ENCODE measurements around the gene DCP1B.

DCP1B gene

DNA sequence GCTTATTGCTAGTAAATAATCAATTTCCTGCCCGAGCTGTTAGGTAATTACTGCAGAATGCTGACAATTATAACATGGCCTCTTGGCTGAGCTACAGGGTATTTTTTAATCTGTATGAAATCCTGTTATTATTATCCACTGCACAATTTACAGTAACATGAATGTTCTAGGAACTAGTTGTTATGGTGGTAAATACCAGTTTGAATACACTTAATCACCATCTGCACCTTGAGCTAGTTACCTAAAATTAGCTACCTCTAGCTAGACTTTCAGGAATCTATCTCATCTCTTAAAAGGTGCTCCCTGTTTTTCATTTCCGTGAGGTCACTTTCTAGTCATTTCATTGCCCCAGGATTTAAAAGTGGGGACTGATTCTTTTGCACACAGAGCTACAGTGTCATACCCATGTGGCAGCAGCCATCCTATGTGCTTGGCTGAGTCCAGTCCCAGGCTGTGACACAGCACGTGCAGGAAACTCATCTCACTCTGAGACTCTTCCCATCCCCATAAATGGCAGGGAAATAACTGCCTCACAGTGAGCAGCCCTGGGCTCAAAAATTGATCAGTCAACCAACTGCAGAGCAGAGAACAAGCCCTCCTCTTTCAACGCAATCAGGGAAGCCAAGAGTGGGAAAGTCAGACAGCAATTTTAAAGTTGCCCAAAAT lies 37.6 kb downstream of the DCP1B start:
- H3K27ac ChIP-seq (ENCODE audit: low read length): no peak overlapping the region
- no peak overlapping the region for H3K4me2 ChIP-seq (ENCODE audit: low read length)
- TF ChIP-seq, protein P1, sequence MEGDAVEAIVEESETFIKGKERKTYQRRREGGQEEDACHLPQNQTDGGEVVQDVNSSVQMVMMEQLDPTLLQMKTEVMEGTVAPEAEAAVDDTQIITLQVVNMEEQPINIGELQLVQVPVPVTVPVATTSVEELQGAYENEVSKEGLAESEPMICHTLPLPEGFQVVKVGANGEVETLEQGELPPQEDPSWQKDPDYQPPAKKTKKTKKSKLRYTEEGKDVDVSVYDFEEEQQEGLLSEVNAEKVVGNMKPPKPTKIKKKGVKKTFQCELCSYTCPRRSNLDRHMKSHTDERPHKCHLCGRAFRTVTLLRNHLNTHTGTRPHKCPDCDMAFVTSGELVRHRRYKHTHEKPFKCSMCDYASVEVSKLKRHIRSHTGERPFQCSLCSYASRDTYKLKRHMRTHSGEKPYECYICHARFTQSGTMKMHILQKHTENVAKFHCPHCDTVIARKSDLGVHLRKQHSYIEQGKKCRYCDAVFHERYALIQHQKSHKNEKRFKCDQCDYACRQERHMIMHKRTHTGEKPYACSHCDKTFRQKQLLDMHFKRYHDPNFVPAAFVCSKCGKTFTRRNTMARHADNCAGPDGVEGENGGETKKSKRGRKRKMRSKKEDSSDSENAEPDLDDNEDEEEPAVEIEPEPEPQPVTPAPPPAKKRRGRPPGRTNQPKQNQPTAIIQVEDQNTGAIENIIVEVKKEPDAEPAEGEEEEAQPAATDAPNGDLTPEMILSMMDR (IDR thresholded peaks at IDR 0.05; ENCODE audit: low read depth, low read length): no peak
- no peak for TF ChIP-seq EZH2phosphoT487 (IDR thresholded peaks at IDR 0.05; ENCODE audit: low read depth)
- no peak overlapping the region for H3K9ac ChIP-seq (ENCODE audit: low read length)
- H3K9me3 ChIP-seq (ENCODE audit: insufficient read depth, low read length): no peaks in the 10 kb centered on the region
- H2AFZ ChIP-seq (ENCODE audit: low read depth, low read length): no peak overlapping the region
- peaks cover 4% of the 10 kb centered on the region for H3K36me3 ChIP-seq (replicated peaks; ENCODE audit: low read depth, low read length)
- no peak overlapping the region for H3K4me3 ChIP-seq (ENCODE audit: low read length)
- no peaks in the 10 kb centered on the region for H3K79me2 ChIP-seq (ENCODE audit: low read length)
- no peaks in the 10 kb centered on the region for H4K20me1 ChIP-seq (ENCODE audit: insufficient read depth, low read length)
- H3K4me1 ChIP-seq (ENCODE audit: low read length): no peaks in the 10 kb centered on the region
- no peaks in the 10 kb centered on the region for H3K27me3 ChIP-seq (ENCODE audit: low read depth, low read length)

DNA sequence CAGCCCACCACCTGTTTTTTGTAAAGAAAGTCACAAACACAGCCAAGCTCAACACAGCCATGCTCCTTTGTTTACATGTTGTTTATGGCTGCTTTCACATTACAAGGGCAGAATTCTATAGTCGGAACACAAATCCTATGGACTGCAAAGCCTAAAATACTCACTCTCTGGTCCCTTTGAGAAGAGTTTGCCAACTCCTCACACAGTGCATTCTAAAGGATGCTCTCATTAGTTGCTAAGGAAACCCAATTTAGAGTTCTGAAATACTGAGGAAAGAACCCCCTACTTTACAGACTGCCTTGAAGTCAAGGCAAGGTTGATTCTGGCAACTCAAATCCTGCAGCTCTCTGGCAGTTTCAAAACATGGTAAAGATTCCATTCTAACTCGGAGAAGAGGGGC lies 38.3 kb downstream of the DCP1B start:
- Histone ChIP-seq H3K9me3 (ENCODE audit: insufficient read depth, low read length) (no peaks in the 10 kb centered on the region), H3K27me3 (ENCODE audit: low read depth, low read length) (no peaks in the 10 kb centered on the region), H4K20me1 (ENCODE audit: insufficient read depth, low read length) (no peaks in the 10 kb centered on the region), H2AFZ (ENCODE audit: low read depth, low read length) (no peak overlapping the region), H3K9ac (ENCODE audit: low read length) (no peak overlapping the region), H3K27ac (ENCODE audit: low read length) (no peak overlapping the region), H3K36me3 (replicated peaks; ENCODE audit: low read depth, low read length) (peaks cover 6% of the 10 kb centered on the region), H3K4me2 (ENCODE audit: low read length) (no peak overlapping the region), H3K79me2 (ENCODE audit: low read length) (no peaks in the 10 kb centered on the region), H3K4me1 (ENCODE audit: low read length) (no peaks in the 10 kb centered on the region), H3K4me3 (ENCODE audit: low read length) (no peak overlapping the region)
- TF ChIP-seq, protein P1 (IDR thresholded peaks at IDR 0.05; ENCODE audit: low read depth, low read length): no peak

DNA sequence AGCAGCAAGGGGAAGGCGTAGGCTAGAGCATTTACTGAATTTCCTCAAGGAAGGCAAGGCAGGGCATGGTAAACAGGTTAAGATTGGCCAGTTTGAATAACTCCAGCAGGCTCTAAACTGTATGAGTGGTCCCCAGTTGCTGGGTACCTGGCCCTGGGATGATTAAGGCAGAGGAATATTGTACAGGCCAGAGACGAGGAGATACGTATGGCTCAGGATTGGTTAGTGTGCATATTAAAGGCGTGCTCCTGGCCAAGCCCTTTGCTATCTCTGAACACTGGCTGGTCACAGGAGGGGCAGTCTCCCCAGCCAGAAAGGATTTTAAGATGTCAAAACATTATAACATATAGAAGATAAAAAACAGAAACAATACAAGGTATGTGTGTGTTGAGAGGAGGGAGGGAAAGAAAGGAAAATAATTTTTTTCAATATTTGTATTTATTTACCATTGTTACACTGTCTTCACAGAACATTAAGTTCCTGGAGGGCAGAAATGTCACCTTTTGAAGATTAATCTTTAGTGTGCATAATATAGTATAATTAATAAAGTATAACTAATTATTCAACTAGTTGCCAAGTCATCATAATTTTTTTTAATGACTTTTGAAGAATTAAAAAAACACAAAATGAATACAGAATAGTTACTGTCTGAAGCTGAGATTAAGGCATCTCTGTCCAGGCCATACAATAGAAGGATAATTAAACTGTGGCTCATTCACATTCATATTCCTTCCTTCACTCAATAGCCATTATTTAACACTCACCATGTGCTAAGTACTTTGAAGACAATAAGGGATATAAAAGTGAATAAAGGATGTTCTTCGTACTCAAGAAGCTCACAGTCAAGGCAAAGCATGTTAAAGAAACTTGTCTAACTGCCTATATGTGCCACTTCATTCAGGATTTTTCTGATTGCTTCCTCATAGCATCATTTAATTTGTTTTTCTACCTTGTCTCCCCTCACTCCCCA lies 41.9 kb downstream of the DCP1B start:
- Histone ChIP-seq H3K27me3 (ENCODE audit: low read depth, low read length) (no peaks in the 10 kb centered on the region), H3K9ac (ENCODE audit: low read length) (no peak overlapping the region), H3K79me2 (ENCODE audit: low read length) (no peaks in the 10 kb centered on the region), H3K4me2 (ENCODE audit: low read length) (no peak overlapping the region), H4K20me1 (ENCODE audit: insufficient read depth, low read length) (no peaks in the 10 kb centered on the region), H2AFZ (ENCODE audit: low read depth, low read length) (no peak overlapping the region), H3K36me3 (replicated peaks; ENCODE audit: low read depth, low read length) (peaks cover 7% of the 10 kb centered on the region), H3K9me3 (ENCODE audit: insufficient read depth, low read length) (no peaks in the 10 kb centered on the region), H3K27ac (ENCODE audit: low read length) (no peak overlapping the region), H3K4me1 (ENCODE audit: low read length) (no peaks in the 10 kb centered on the region), H3K4me3 (ENCODE audit: low read length) (no peak overlapping the region)
- TF ChIP-seq, protein P1 (IDR thresholded peaks at IDR 0.05; ENCODE audit: low read depth, low read length): no peak
- no peak for TF ChIP-seq EZH2phosphoT487 (IDR thresholded peaks at IDR 0.05; ENCODE audit: low read depth)

DNA sequence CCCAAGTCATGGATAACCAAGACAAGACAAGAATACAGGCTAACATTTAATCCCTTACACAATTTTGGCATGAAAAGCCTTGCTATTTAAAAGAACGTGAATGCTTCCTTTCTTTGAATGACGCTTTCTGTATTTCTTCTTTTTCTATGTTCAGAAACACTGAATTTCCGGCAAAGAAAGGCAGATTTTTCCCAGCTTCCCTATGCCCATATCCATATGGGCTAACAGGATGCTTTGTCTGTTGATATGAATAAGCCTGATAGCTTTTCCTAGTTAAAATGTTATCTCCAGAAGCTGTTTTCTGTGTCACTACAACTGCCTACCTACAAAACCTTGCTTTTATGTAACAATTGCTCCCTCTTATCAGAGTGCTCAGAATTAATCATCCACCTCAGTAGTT lies 47.5 kb downstream of the DCP1B start:
- Histone ChIP-seq H3K27ac (ENCODE audit: low read length) (no peak overlapping the region), H3K9me3 (ENCODE audit: insufficient read depth, low read length) (no peaks in the 10 kb centered on the region), H3K9ac (ENCODE audit: low read length) (no peak overlapping the region), H3K4me2 (ENCODE audit: low read length) (no peak overlapping the region), H2AFZ (ENCODE audit: low read depth, low read length) (no peak overlapping the region), H3K27me3 (ENCODE audit: low read depth, low read length) (no peaks in the 10 kb centered on the region), H3K36me3 (replicated peaks; ENCODE audit: low read depth, low read length) (peaks cover 14% of the 10 kb centered on the region), H4K20me1 (ENCODE audit: insufficient read depth, low read length) (no peaks in the 10 kb centered on the region), H3K4me1 (ENCODE audit: low read length) (no peaks in the 10 kb centered on the region), H3K4me3 (ENCODE audit: low read length) (no peak overlapping the region), H3K79me2 (ENCODE audit: low read length) (no peaks in the 10 kb centered on the region)
- TF ChIP-seq EZH2phosphoT487 (IDR thresholded peaks at IDR 0.05; ENCODE audit: low read depth): no peak
- TF ChIP-seq, protein P1 (IDR thresholded peaks at IDR 0.05; ENCODE audit: low read depth, low read length): no peak
